CD4-positive, alpha-beta T cell treated with Interleukin-4 for 1 hour (primary cell): ENCODE data around the gene FBXO5.
A peak's percentile ranks its signal among the peaks of the same experiment; 100 is the strongest.
"Not testable (repeated sequence)": the region's sequence is repeated elsewhere in the genome, so short reads cannot be mapped to it uniquely, and the experiment has no call there.

ENCODE experiments used
- DNase-seq, 2 donors: peaks; one replicate each; pipeline ENCODE4 v3.0.0-alpha.2; 2020 to 2022

Gene FBXO5

GRCh38 chr6:152986978-152987377, 4.1 kb upstream of the FBXO5 start:
- no peak for DNase-seq

DNA sequence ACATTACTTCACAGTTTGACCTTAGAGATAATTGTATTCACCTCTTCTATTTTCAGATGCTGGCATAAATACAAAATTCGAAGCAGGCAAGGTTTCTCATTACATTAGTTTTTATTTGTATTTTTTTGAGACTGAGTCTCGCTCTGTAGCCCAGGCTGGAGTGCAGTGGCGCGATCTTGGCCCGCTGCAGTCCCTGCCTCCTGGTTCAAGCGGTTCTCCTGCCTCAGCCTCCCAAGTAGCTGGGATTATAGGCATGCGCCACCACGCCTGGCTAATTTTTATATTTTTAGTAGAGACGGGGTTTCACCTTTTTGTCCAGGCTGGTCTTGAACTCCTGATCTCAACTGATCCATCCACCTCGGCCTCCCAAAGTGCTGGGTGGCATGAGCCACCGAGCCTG, 2.5 kb upstream of the FBXO5 start:
- DNase-seq = not testable (repeated sequence)

GRCh38 chr6:152984513-152984872, 1.7 kb upstream of the FBXO5 start:
- DNase-seq = no peak

GRCh38 chr6:152983637-152984512, 1.0 kb upstream of the FBXO5 start:
- DNase-seq = peak; percentile 62 to 73

DNA sequence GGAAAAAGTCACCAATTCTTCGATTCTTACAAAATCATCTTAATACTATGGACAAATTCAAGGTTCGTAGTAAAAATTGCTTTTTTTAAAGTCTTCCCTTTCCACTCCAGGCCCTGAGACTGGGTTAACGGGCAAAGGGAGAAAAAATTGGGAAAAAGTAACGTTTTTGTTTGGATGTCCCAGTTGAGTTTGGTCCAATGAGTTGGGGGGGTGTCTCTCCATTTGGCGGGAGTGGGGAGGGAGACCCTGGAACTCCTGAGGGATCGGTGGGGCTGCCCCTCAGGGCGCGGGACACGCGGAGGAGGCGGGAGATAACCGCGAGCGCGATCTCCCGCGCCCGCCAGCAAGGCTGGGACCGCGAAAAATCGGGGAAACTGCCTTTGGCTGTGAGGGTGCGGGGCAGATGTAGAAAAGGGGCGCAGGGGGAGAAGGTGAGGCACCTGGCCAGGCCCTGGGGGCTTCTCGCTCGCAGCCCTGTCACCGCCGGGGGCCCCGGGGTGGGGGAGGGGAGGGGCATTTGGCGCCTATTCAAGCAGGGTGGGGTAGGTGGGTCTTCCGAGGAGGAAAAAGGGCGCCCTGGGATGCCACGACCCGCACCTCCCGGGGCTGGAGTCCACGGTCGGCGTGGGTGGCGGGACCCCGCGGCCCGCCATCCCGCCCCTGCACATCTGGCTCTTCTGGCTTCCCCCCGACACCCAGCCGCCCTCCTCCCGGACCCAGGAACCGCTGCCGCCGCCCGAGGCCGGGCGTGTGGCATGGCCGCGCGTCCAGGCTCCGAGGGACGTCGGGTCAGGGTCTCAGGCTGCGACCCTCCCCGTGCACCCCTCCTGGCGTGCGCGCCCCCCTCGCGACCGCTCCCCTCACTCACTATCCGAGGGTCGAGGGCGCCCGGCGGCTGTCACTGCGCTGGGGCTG, 595 bp downstream of the FBXO5 start:
- DNase-seq = no peak

- no peak for DNase-seq
These were observed 1.6 kb downstream of the FBXO5 start for GRCh38 chr6:152981219-152981618.

GRCh38 chr6:152980656-152981055, 2.2 kb downstream of the FBXO5 start:
- no peak for DNase-seq

GRCh38 chr6:152979116-152979515, 3.7 kb downstream of the FBXO5 start:
- no peak for DNase-seq

DNA sequence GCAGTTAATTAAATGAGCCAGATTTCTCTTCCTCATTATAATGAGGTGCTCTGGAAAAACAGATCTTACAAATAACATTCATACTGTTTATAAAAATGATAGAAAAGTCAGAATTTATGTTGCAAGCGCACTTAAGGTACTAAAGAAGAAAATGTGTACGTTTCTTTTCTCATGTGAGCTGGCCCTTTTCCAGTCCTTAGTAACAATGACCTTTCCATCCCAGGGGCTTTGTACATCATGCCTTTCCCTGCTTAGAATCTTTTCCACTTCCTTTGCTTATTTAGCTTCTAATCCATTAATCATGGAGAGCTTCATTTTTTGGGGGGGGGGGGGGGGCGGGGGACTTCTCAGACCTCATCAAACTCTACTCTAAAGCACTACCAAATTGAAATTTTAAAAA, 4.8 kb downstream of the FBXO5 start:
- DNase-seq = no peak

GRCh38 chr6:152977556-152977955, 5.3 kb downstream of the FBXO5 start:
- no peak for DNase-seq

- no peak for DNase-seq
These were observed 6.1 kb downstream of the FBXO5 start for GRCh38 chr6:152976749-152977148.

DNA sequence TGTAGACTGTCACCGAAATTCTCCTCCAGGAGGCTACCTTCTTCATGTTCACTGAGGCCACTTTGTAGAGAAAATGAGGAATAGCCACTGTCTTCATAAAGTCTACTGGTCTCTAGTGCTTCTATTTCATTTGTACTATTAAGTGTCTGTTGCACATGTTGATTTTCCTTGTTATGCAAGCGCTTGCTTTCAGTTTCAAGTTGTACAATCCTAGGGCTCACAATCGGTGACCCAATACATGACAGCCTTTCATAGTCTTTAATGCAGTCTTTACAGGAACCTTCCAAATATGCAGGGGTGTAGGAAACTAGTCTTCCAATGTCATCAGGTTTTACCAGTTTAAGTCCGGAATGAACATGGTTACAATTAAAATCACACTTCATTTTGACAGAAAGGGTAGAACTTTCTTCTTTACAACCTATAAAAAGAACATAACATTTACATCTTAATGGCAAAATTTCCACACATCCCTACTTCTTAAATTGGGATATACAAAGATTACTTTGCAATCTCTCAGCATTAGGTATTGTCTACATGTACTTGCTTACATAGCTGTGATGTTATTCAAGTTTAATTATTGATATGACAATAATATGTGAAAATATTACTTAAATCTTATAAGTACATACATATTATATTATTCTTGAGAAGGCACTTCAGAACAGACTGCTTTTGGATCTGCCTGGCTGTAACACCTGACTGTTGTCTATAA, 7.5 kb downstream of the FBXO5 start:
- DNase-seq = peak; percentile 22 to 53

DNA sequence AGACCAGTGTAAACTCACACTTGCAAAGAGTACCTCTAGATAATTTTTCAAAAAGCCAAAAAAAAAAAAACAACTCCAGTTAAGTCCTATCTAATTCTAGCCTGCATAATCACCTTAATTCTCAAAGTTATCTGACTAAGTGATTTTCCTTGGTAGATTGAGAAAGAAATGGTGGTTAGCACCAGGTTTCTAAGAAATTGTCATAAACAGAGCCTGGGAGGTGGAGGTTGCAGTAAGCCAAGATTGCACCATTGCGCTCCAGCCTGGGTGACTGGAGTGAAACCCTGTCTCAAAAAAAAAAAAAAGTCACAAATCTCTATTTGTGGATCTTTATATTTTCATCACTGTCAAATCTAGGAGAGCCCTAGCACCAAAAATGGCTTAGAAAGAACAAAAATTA, 8.9 kb downstream of the FBXO5 start:
- DNase-seq = no peak

GRCh38 chr6:152969688-152970418, 13.0 kb downstream of the FBXO5 start:
- DNase-seq = no peak

DNA sequence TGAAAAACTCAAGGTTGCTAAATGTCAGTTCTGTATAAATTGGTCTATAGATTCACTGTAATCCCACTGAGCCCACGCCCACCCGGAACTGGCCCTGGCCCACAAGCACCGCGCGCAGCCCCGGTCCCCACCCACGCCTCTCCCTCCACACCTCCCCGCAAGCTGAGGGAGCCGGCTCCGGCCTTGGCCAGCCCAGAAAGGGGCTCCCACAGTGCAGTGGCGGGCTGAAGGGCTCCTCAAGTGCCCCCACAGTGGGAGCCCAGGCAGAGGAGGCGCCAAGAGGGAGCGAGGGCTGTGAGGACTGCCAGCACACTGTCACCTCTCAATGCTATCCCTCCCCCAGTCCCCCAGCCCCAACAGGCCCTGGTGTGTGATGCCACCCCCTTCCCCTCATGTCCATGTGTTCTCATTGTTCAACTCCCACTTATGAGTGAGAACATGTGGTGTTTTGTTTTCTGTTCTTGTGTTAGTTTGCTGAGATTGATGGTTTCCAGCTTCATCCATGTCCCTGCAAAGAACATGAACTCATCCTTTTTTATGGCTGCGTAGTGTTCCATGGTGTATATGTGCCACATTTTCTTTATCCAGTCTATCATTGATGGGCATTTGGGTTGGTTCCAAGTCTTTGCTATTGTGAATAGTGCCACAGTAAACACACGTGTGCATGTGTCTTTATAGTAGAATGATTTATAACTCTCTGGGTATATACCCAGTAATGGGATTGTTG, 16.5 kb downstream of the FBXO5 start:
- DNase-seq = not testable (repeated sequence)

- DNase-seq = no peak
These were observed 23.5 kb downstream of the FBXO5 start for GRCh38 chr6:152959333-152959732.

GRCh38 chr6:152957796-152958195, 25.0 kb downstream of the FBXO5 start:
- no peak for DNase-seq

- no peak for DNase-seq
These were observed 28.4 kb downstream of the FBXO5 start for GRCh38 chr6:152954443-152954842.

DNA sequence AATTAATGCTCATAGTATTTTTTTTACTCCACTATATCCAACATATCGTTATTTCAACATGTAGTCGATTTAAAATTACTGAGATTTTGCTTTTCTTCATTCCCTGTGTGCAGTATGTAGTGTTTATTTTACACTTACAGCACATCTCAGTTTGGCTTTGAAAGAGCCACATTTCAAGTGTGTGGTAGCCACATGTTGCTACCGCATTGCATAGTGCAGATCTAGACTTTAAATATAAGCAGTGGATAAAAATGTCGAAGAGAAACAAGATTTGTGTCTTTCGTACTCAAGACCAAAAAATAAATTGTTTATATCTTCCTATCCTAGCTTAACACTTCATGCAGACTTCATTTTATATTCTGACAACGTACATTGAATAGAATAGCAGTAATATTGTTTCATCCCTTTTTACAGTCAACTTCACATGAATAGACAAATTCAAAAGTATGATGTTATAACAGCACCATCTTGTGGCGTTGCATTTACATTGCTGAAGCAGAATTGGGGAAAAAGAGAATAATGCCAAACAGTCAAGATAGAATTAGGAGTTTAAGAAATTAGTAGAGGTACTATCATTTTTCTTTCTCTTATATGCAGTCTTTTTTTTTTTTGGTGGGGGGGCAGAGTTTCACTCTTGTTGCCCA, 29.9 kb downstream of the FBXO5 start:
- no peak for DNase-seq

DNA sequence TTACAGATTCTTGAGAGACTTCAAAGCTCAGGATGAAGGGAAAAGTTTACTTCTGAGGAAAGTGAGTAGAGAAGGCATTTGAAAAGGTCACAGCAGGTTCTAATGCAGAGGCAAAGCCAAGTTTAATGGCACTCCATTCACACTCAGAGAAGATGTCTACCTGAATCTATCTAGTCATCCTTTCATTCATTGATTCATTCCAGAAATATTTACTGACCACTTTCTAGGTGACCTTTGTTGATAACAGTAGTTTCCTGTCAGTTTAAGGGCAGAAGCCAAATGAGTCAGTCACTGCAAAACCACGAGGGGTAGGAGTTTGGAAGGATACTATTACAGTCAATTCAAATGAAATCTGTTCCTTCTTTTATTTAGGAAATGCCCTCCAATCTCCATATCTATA, 30.8 kb downstream of the FBXO5 start:
- no peak for DNase-seq

DNA sequence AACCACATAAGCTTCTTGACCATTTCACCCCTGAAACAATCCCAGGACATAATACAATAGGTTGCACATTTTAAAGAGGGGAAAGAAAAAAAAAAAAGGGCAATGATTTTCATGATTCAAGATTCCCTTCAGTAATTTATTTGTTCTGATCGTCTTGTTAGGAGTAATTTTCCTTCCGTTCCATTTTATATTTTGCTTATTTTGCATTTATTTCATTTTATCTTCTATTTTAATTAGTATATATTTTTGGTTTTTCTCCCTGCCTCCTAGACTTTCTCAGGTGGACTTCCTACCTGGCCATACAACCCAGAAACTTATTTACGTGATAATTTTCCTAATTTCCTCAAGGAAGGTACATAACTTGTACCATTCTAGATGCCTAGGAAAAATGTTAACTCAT, 32.6 kb downstream of the FBXO5 start:
- no peak for DNase-seq
